ENCODE data around the gene TUBAL3.

TUBAL3 gene

GRCh38 chr10:5373891-5374611 lies 30.6 kb downstream of the TUBAL3 start:
- H3K27me3 ChIP-seq (ENCODE audit: insufficient read depth, insufficient read length), result no peaks in the 10 kb centered on the region
- H3K9ac ChIP-seq (ENCODE audit: insufficient read length, low read depth), result no peak overlapping the region
- no peaks in the 10 kb centered on the region for H3K36me3 ChIP-seq (ENCODE audit: insufficient read depth, insufficient read length, low read length)
- H3K4me1 ChIP-seq (ENCODE audit: insufficient read depth, insufficient read length), result no peaks in the 10 kb centered on the region
- H3K9me3 ChIP-seq (ENCODE audit: insufficient read depth, low read length), result peaks cover 12% of the 10 kb centered on the region
- no peak overlapping the region for H3K4me3 ChIP-seq (ENCODE audit: insufficient read length, low read depth)
- DNase-seq (ENCODE audit: low read depth, low spot score), result no peak
- TF ChIP-seq YY1 (IDR thresholded peaks at IDR 0.05; ENCODE audit: insufficient read depth, insufficient read length) (no peak), ZNF274 (IDR thresholded peaks at IDR 0.05; ENCODE audit: low read depth, low read length) (no peak), SUZ12 (IDR thresholded peaks at IDR 0.05; ENCODE audit: extremely low read depth, insufficient read depth, insufficient read length) (no peak)

DNA sequence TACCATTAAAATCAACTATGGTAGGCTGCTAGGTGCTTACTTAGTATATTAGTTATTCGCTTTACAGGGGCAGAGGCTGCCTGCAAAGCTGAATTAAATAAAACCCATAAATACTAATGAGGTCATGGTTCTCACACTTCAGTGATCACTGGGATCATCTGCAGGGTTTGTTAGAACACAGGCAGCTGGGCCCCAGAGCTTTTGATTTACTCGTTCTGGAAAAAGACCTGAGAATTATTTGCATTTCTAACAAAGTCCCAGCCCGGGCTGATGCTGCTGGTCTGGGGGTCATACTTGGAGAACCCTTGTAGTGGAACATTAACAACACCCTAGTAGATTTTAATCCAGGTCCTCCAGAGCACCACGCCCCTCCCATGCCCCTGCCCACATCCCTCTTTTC lies 31.3 kb downstream of the TUBAL3 start:
- Histone ChIP-seq H3K9me3 (ENCODE audit: insufficient read depth, low read length) (peaks cover 12% of the 10 kb centered on the region), H3K36me3 (ENCODE audit: insufficient read depth, insufficient read length, low read length) (no peaks in the 10 kb centered on the region), H3K4me3 (ENCODE audit: insufficient read length, low read depth) (no peak overlapping the region), H3K27me3 (ENCODE audit: insufficient read depth, insufficient read length) (no peaks in the 10 kb centered on the region), H3K9ac (ENCODE audit: insufficient read length, low read depth) (no peak overlapping the region), H3K4me1 (ENCODE audit: insufficient read depth, insufficient read length) (no peaks in the 10 kb centered on the region)
- no peak for TF ChIP-seq YY1 (IDR thresholded peaks at IDR 0.05; ENCODE audit: insufficient read depth, insufficient read length)
- no peak for TF ChIP-seq SUZ12 (IDR thresholded peaks at IDR 0.05; ENCODE audit: extremely low read depth, insufficient read depth, insufficient read length)
- no peak for TF ChIP-seq ZNF274 (IDR thresholded peaks at IDR 0.05; ENCODE audit: low read depth, low read length)
- no peak for DNase-seq (ENCODE audit: low read depth, low spot score)

- Histone ChIP-seq H3K9me3 (ENCODE audit: insufficient read depth, low read length) (peaks cover 12% of the 10 kb centered on the region), H3K36me3 (ENCODE audit: insufficient read depth, insufficient read length, low read length) (no peaks in the 10 kb centered on the region), H3K9ac (ENCODE audit: insufficient read length, low read depth) (no peak overlapping the region), H3K4me3 (ENCODE audit: insufficient read length, low read depth) (no peak overlapping the region), H3K27me3 (ENCODE audit: insufficient read depth, insufficient read length) (no peaks in the 10 kb centered on the region), H3K4me1 (ENCODE audit: insufficient read depth, insufficient read length) (no peaks in the 10 kb centered on the region)
- DNase-seq (ENCODE audit: low read depth, low spot score), result no peak
- TF ChIP-seq ZNF274 (IDR thresholded peaks at IDR 0.05; ENCODE audit: low read depth, low read length), result no peak
- no peak for TF ChIP-seq SUZ12 (IDR thresholded peaks at IDR 0.05; ENCODE audit: extremely low read depth, insufficient read depth, insufficient read length)
- no peak for TF ChIP-seq YY1 (IDR thresholded peaks at IDR 0.05; ENCODE audit: insufficient read depth, insufficient read length)
Observed at GRCh38 chr10:5370493-5371352, 33.9 kb downstream of the TUBAL3 start.

DNA sequence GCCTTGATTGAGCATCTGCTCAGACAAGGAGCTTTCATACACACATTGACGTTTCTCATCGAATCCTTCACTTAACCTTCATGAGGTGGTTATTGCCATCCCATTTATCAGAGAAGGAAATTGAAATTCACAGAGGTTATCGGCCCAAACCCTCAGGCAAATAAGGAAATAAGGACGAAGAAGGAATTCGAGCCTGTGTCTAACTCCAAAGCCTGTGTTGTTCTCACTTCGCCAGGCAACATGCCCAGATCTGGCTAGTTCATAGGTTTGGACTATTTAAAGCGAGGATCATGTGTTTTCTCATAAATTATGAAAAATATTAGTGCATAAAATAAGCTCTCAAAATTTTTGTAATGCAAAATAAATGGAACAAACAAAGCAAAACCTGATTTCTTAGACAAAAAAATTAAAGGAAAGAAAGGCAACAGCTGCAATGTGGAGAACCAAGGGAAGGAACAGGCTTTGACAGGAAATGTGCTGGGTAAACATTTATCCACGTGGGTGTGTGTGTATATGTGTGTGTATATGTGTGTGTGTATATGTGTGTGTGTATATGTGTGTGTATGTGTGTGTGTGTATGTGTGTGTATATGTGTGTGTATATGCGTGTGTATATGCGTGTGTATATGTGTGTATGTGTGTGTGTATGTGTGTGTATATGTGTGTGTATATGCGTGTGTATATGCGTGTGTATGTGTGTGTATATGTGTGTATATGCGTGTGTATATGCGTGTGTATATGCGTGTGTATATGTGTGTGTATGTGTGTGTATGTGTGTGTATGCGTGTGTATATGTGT lies 35.1 kb downstream of the TUBAL3 start:
- Histone ChIP-seq H3K36me3 (ENCODE audit: insufficient read depth, insufficient read length, low read length) (no peaks in the 10 kb centered on the region), H3K4me1 (ENCODE audit: insufficient read depth, insufficient read length) (no peaks in the 10 kb centered on the region)
- TF ChIP-seq SUZ12 (IDR thresholded peaks at IDR 0.05; ENCODE audit: extremely low read depth, insufficient read depth, insufficient read length), result no peak
- TF ChIP-seq ZNF274 (IDR thresholded peaks at IDR 0.05; ENCODE audit: low read depth, low read length), result no peak
- TF ChIP-seq YY1 (IDR thresholded peaks at IDR 0.05; ENCODE audit: insufficient read depth, insufficient read length), result no peak

DNA sequence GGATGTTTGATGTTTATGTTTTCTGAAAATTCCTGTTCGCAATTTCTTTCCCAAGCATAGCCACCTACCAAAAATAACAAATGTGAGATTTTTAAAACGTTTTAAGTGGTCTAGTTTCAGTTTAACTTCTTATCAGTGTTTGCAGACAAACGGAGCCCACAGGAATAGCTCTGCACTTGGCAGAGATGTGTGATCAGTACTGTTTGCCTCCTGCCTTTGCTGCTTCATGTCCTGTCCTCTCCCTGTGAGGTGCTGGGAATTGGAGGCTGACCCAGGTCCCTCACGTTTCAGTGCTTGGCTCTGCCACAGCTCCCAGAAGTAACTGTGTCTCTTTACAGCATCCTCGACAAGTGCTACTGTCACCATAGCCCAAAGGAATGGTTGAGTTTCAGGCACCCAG lies 38.7 kb downstream of the TUBAL3 start:
- no peaks in the 10 kb centered on the region for H3K27me3 ChIP-seq (ENCODE audit: insufficient read depth, insufficient read length)

More for the DNA sequence above, 35.1 kb downstream of the TUBAL3 start:
- no peak for DNase-seq (ENCODE audit: low read depth, low spot score)
- Histone ChIP-seq H3K9me3 (ENCODE audit: insufficient read depth, low read length) (peaks cover 12% of the 10 kb centered on the region), H3K9ac (ENCODE audit: insufficient read length, low read depth) (no peak overlapping the region), H3K27me3 (ENCODE audit: insufficient read depth, insufficient read length) (no peaks in the 10 kb centered on the region), H3K4me3 (ENCODE audit: insufficient read length, low read depth) (no peak overlapping the region)

GRCh38 chr10:5364890-5365338 lies 39.7 kb downstream of the TUBAL3 start, which contains the start of gene UCN3:
Gene UCN3, plus strand, starts transcription at chr10:5364966. Its CDS starts 8,755 bp downstream, at chr10:5373721.
- no peak within 1 kb of the TSS for H3K9ac ChIP-seq (ENCODE audit: insufficient read length, low read depth)
- no peaks in the 10 kb centered on the region for H3K9me3 ChIP-seq (ENCODE audit: insufficient read depth, low read length)
- H3K27me3 ChIP-seq (ENCODE audit: insufficient read depth, insufficient read length), result no peaks in the 10 kb centered on the region
- DNase-seq (ENCODE audit: low read depth, low spot score), result no peak
- no peak within 1 kb of the TSS for H3K4me3 ChIP-seq (ENCODE audit: insufficient read length, low read depth)
- H3K36me3 ChIP-seq (ENCODE audit: insufficient read depth, insufficient read length, low read length), result no peaks in the 10 kb centered on the region
- TF ChIP-seq ZNF274 (IDR thresholded peaks at IDR 0.05; ENCODE audit: low read depth, low read length) (no peak), YY1 (IDR thresholded peaks at IDR 0.05; ENCODE audit: insufficient read depth, insufficient read length) (no peak), SUZ12 (IDR thresholded peaks at IDR 0.05; ENCODE audit: extremely low read depth, insufficient read depth, insufficient read length) (no peak)
- H3K4me1 ChIP-seq (ENCODE audit: insufficient read depth, insufficient read length), result no peaks in the 10 kb centered on the region

More for the DNA sequence above, 38.7 kb downstream of the TUBAL3 start:
- Histone ChIP-seq H3K36me3 (ENCODE audit: insufficient read depth, insufficient read length, low read length) (no peaks in the 10 kb centered on the region), H3K9me3 (ENCODE audit: insufficient read depth, low read length) (peaks cover 9% of the 10 kb centered on the region), H3K4me3 (ENCODE audit: insufficient read length, low read depth) (no peak overlapping the region), H3K4me1 (ENCODE audit: insufficient read depth, insufficient read length) (no peaks in the 10 kb centered on the region), H3K9ac (ENCODE audit: insufficient read length, low read depth) (no peak overlapping the region)
- DNase-seq (ENCODE audit: low read depth, low spot score), result no peak
- TF ChIP-seq SUZ12 (IDR thresholded peaks at IDR 0.05; ENCODE audit: extremely low read depth, insufficient read depth, insufficient read length), result no peak
- TF ChIP-seq ZNF274 (IDR thresholded peaks at IDR 0.05; ENCODE audit: low read depth, low read length), result no peak
- no peak for TF ChIP-seq YY1 (IDR thresholded peaks at IDR 0.05; ENCODE audit: insufficient read depth, insufficient read length)
